Tibial nerve (tissue), 4 donors: ENCODE measurements around the gene STT3A. TPM values are rescaled to one million over a fixed set of nuclear protein-coding genes. Genes with fewer than 3 reads are reported as not detected.

Experiments used
- DNase-seq, 2 donors: peaks; one replicate each; pipeline ENCODE4 v3.0.0-alpha.2; 2019; ENCODE audit warnings: low spot score in 2 of 2
- H3K27ac ChIP-seq, 4 donors: fragments of 200-600 bp; sonication (generic) in 3 of 4; one replicate each; pipeline ENCODE4 v1.5.1; 2017 to 2019; ENCODE audit warnings: mild to moderate bottlenecking in 1 of 4
- H3K27me3 ChIP-seq, 2 donors: fragments of 200-600 bp; sonication (generic) in 1 of 2; one replicate each; pipeline versions ENCODE4 v1.5.1 to v1.6.0; 2017 to 2019
- H3K36me3 ChIP-seq, 3 donors: fragments of 200-600 bp; sonication (generic); one replicate each; pipeline ENCODE4 v1.5.1; 2018 to 2019
- H3K4me1 ChIP-seq, 4 donors: fragments of 200-600 bp; sonication (generic) in 3 of 4; one replicate each; pipeline ENCODE4 v1.5.1; 2017 to 2019
- H3K4me3 ChIP-seq, 4 donors: fragments of 200-600 bp; sonication (generic) in 3 of 4; one replicate each; pipeline ENCODE4 v1.5.1; 2017 to 2019; ENCODE audit warnings: mild to moderate bottlenecking in 1 of 4, moderate library complexity in 1 of 4
- H3K9me3 ChIP-seq, 4 donors: fragments of 200-600 bp; sonication (generic) in 3 of 4; one replicate each; pipeline ENCODE4 v1.5.1; 2017 to 2019
- CTCF ChIP-seq, 5 experiments: fragments of 200-600 bp in 3 of 5; fragments of 450-650 bp in 2 of 5; sonication (generic) in 3 of 5; IDR thresholded peaks; one replicate each; pipeline ENCODE4 v1.5.1; 2016 to 2019; ENCODE audit warnings: antibody characterized with exemption in 5 of 5, mild to moderate bottlenecking in 3 of 5, moderate library complexity in 2 of 5
- EP300 ChIP-seq, 2 donors: sonication (generic); formaldehyde crosslinking; IDR thresholded peaks; one replicate each; pipeline ENCODE4 v1.6.1; 2017; ENCODE audit warnings: antibody characterized with exemption in 2 of 2, mild to moderate bottlenecking in 1 of 2
- POLR2A ChIP-seq, 2 donors: fragments of 450-650 bp; IDR thresholded peaks; one replicate each; pipeline ENCODE4 v1.6.1; 2017; ENCODE audit warnings: antibody characterized with exemption in 2 of 2, mild to moderate bottlenecking in 2 of 2, moderate library complexity in 2 of 2
- WGBS, 2 donors: methylation state at CpG; one replicate each; pipeline ENCODE4 v1.1.5; 2018; 5-methylcytosine and 5-hydroxymethylcytosine counted together
- total RNA-seq, 4 donors: library from RNA; depleted of rRNA; stranded (reverse); fragments of >200 nt; gene quantifications; one replicate each; pipeline ENCODE4 v1.1.0, GENCODE V29; 2016

The STT3A gene
- total RNA-seq, 4 donors from 2014 or later, result 54.8 to 172 (median 73.3) TPM

GRCh38 chr11:125618383-125618782 is 25.7 kb downstream of the STT3A start:
- 94 to 95% methylated on average over 4 of the region's 4 CpGs for WGBS, 2 donors
- Histone ChIP-seq H3K27me3 (no peaks in the 10 kb centered on the region), H3K4me1 (no peaks in the 10 kb centered on the region), H3K36me3 (peaks cover 0 to 85% (median 36%) of the 10 kb centered on the region in 3 donors), H3K4me3 (no peak overlapping the region), H3K27ac (no peak overlapping the region), H3K9me3 (no peaks in the 10 kb centered on the region)
- no peak for DNase-seq
- TF ChIP-seq POLR2A (IDR thresholded peaks at IDR 0.05), result no peak
- TF ChIP-seq CTCF (IDR thresholded peaks at IDR 0.05), result no peak
- no peak for TF ChIP-seq EP300 (IDR thresholded peaks at IDR 0.05)

GRCh38 chr11:125621995-125622394 is 29.3 kb downstream of the STT3A start:
- DNase-seq, result no peak
- peaks cover 0 to 18% (median 11%) of the 10 kb centered on the region in 4 donors for H3K4me1 ChIP-seq
- TF ChIP-seq EP300 (IDR thresholded peaks at IDR 0.05) (no peak), CTCF (IDR thresholded peaks at IDR 0.05) (no peak), POLR2A (IDR thresholded peaks at IDR 0.05) (no peak)
- no peaks in the 10 kb centered on the region for H3K27me3 ChIP-seq
- H3K36me3 ChIP-seq, result peaks cover 0 to 49% (median 19%) of the 10 kb centered on the region in 3 donors
- no peak overlapping the region for H3K4me3 ChIP-seq
- 65 to 74% methylated on average over 2 of the region's 2 CpGs for WGBS, 2 donors
- no peaks in the 10 kb centered on the region for H3K9me3 ChIP-seq
- H3K27ac ChIP-seq, result no peak overlapping the region

GRCh38 chr11:125623064-125623463 is 30.4 kb downstream of the STT3A start:
- Histone ChIP-seq H3K36me3 (peaks cover 0 to 39% (median 19%) of the 10 kb centered on the region in 3 donors), H3K4me3 (no peak overlapping the region), H3K27me3 (no peaks in the 10 kb centered on the region), H3K4me1 (peaks cover 0 to 18% (median 11%) of the 10 kb centered on the region in 4 donors), H3K9me3 (no peaks in the 10 kb centered on the region), H3K27ac (no peak overlapping the region)
- WGBS, 2 donors, result 72 to 87% methylated on average over 1 of the region's 1 CpG
- DNase-seq, result no peak
- TF ChIP-seq POLR2A (IDR thresholded peaks at IDR 0.05), result no peak
- TF ChIP-seq CTCF (IDR thresholded peaks at IDR 0.05), result no peak
- no peak for TF ChIP-seq EP300 (IDR thresholded peaks at IDR 0.05)

GRCh38 chr11:125624756-125625213 is 32.1 kb downstream of the STT3A start, which contains the start of gene CHEK1:
Gene CHEK1 (plus strand): TSS chr11:125625163. CDS start chr11:125626769, 1,606 bp downstream.
- DNase-seq, result no peak
- Histone ChIP-seq H3K27me3 (no peaks in the 10 kb centered on the region), H3K4me1 (peaks cover 0 to 18% (median 11%) of the 10 kb centered on the region in 4 donors), H3K27ac (peak within 1 kb of the TSS; percentile 94 to 96 (median 94)), H3K9me3 (no peaks in the 10 kb centered on the region), H3K36me3 (peaks cover 0 to 21% (median 7%) of the 10 kb centered on the region in 3 donors), H3K4me3 (peak within 1 kb of the TSS; percentile 68 to 81 (median 74))
- 45 to 52% methylated on average over 9 of the region's 9 CpGs for WGBS, 2 donors
- no peak for TF ChIP-seq EP300 (IDR thresholded peaks at IDR 0.05)
- no peak for TF ChIP-seq CTCF (IDR thresholded peaks at IDR 0.05)
- TF ChIP-seq POLR2A (IDR thresholded peaks at IDR 0.05), result no peak

GRCh38 chr11:125625225-125625629 is 32.6 kb downstream of the STT3A start:
- Histone ChIP-seq H3K4me3 (peak overlapping the region; percentile 68 to 81 (median 74)), H3K27ac (peak overlapping the region; percentile 94 to 96 (median 94)), H3K9me3 (no peaks in the 10 kb centered on the region), H3K4me1 (peaks cover 0 to 18% (median 11%) of the 10 kb centered on the region in 4 donors), H3K36me3 (peaks cover 0 to 17% (median 3%) of the 10 kb centered on the region in 3 donors), H3K27me3 (no peaks in the 10 kb centered on the region)
- TF ChIP-seq EP300 (IDR thresholded peaks at IDR 0.05) (no peak), CTCF (IDR thresholded peaks at IDR 0.05) (no peak), POLR2A (IDR thresholded peaks at IDR 0.05) (no peak)
- peak in 1 of 2 donors; percentile 20 for DNase-seq
- whole genome bisulfite sequencing, 2 donors, result 0 to 1% methylated on average over 15 to 18 of the region's 20 CpGs
